HL-60 (cell line): ENCODE results near the gene MEMO1.

Experiments
- GABPA ChIP-seq: IDR thresholded peaks from 2 replicates; pipeline ENCODE4 v1.6.1; 2012; ENCODE audit warnings: low read depth
- POLR2AphosphoS5 ChIP-seq: IDR thresholded peaks from 2 replicates; pipeline ENCODE4 v1.6.1; 2012; ENCODE audit warnings: low read depth
- SPI1 ChIP-seq: IDR thresholded peaks from 2 replicates; pipeline ENCODE4 v1.6.1; 2012; ENCODE audit warnings: low read depth, mild to moderate bottlenecking, borderline replicate concordance
- TF ChIP-seq, protein P1 (sequence below): IDR thresholded peaks from one replicate; pipeline ENCODE4 v1.5.1; 2011; ENCODE audit warnings: low read length, control low read depth, inconsistent platforms; ENCODE audit not compliant: insufficient read depth
- TF ChIP-seq, protein P2 (sequence below): IDR thresholded peaks from 2 replicates; pipeline ENCODE4 v1.6.1; 2012; ENCODE audit warnings: low read depth; ENCODE audit not compliant: insufficient replicate concordance

DNA sequence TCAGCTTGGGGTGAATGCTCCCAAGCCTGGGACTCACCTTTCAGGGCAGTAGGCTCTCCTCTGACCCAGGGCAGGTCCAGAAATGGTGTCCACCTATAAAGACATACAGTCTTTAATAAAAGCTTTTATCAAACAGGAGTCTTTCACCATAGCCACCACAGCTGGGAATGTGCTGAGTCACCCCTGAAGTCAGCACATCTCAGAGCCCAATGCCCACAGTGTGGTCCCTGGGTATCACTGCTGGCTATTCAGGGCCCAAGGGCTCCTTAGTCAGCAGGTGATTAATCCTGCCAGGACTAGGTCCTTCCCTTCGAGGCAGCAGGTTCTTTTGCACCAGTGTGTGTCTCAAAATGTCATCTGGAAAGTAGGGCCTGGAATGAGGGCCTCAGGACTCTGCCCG is 181.9 kb downstream of the MEMO1 start:
- TF ChIP-seq POLR2AphosphoS5 (no peak), GABPA (no peak), SPI1 (no peak)
- TF ChIP-seq, protein P1, sequence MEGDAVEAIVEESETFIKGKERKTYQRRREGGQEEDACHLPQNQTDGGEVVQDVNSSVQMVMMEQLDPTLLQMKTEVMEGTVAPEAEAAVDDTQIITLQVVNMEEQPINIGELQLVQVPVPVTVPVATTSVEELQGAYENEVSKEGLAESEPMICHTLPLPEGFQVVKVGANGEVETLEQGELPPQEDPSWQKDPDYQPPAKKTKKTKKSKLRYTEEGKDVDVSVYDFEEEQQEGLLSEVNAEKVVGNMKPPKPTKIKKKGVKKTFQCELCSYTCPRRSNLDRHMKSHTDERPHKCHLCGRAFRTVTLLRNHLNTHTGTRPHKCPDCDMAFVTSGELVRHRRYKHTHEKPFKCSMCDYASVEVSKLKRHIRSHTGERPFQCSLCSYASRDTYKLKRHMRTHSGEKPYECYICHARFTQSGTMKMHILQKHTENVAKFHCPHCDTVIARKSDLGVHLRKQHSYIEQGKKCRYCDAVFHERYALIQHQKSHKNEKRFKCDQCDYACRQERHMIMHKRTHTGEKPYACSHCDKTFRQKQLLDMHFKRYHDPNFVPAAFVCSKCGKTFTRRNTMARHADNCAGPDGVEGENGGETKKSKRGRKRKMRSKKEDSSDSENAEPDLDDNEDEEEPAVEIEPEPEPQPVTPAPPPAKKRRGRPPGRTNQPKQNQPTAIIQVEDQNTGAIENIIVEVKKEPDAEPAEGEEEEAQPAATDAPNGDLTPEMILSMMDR = no peak
- TF ChIP-seq, protein P2, sequence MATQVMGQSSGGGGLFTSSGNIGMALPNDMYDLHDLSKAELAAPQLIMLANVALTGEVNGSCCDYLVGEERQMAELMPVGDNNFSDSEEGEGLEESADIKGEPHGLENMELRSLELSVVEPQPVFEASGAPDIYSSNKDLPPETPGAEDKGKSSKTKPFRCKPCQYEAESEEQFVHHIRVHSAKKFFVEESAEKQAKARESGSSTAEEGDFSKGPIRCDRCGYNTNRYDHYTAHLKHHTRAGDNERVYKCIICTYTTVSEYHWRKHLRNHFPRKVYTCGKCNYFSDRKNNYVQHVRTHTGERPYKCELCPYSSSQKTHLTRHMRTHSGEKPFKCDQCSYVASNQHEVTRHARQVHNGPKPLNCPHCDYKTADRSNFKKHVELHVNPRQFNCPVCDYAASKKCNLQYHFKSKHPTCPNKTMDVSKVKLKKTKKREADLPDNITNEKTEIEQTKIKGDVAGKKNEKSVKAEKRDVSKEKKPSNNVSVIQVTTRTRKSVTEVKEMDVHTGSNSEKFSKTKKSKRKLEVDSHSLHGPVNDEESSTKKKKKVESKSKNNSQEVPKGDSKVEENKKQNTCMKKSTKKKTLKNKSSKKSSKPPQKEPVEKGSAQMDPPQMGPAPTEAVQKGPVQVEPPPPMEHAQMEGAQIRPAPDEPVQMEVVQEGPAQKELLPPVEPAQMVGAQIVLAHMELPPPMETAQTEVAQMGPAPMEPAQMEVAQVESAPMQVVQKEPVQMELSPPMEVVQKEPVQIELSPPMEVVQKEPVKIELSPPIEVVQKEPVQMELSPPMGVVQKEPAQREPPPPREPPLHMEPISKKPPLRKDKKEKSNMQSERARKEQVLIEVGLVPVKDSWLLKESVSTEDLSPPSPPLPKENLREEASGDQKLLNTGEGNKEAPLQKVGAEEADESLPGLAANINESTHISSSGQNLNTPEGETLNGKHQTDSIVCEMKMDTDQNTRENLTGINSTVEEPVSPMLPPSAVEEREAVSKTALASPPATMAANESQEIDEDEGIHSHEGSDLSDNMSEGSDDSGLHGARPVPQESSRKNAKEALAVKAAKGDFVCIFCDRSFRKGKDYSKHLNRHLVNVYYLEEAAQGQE = no peak
